ENCODE measurements around the gene GCHFR.

Gene GCHFR

GRCh38 chr15:40754883-40755811, 8.7 kb upstream of the GCHFR start, which contains the start of gene RMDN3:
Gene RMDN3, minus strand, starts transcription at chr15:40755254. Its CDS starts 471 bp downstream, at chr15:40754783.
- H3K9me2 ChIP-seq (ENCODE audit: low read depth, low read length) = no peaks in the 10 kb centered on the region
- H3K27me3 ChIP-seq (ENCODE audit: insufficient read depth, low read length) = no peaks in the 10 kb centered on the region
- H3F3A ChIP-seq (ENCODE audit: insufficient read depth, low read length) = no peaks in the 10 kb centered on the region; the same call in 1 of the 2 replicates
- peaks cover 22% of the 10 kb centered on the region for H3K79me2 ChIP-seq (ENCODE audit: insufficient read depth, low read length)
- H3K4me1 ChIP-seq (ENCODE audit: insufficient read depth, low read length, severe bottlenecking) = peaks cover 50% of the 10 kb centered on the region
- peak within 1 kb of the TSS; percentile 22; the same call in 1 of the 2 replicates for H2AFZ ChIP-seq (ENCODE audit: low read length)
- peak within 1 kb of the TSS; percentile 99 for H3K4me3 ChIP-seq (ENCODE audit: low read depth, low read length, poor library complexity, severe bottlenecking)
- peak within 1 kb of the TSS; percentile 93 for H3K9ac ChIP-seq (ENCODE audit: low read length)
- H3K4me2 ChIP-seq (ENCODE audit: low read length) = peak within 1 kb of the TSS; percentile 98
- TF ChIP-seq EZH2 (IDR thresholded peaks at IDR 0.05; ENCODE audit: borderline replicate concordance, low read length) (no peak), CTCF (IDR thresholded peaks at IDR 0.05; ENCODE audit: low read length) (no peak)
- no peaks in the 10 kb centered on the region for H3K9me3 ChIP-seq (ENCODE audit: low read length)
- H4K20me1 ChIP-seq (ENCODE audit: insufficient read depth, low read length) = no peaks in the 10 kb centered on the region
- peaks cover 28% of the 10 kb centered on the region for H3K36me3 ChIP-seq (ENCODE audit: insufficient read depth, low read length)
- peak within 1 kb of the TSS; percentile 85 for H3K27ac ChIP-seq (ENCODE audit: low read depth, low read length, poor library complexity, severe bottlenecking)

DNA sequence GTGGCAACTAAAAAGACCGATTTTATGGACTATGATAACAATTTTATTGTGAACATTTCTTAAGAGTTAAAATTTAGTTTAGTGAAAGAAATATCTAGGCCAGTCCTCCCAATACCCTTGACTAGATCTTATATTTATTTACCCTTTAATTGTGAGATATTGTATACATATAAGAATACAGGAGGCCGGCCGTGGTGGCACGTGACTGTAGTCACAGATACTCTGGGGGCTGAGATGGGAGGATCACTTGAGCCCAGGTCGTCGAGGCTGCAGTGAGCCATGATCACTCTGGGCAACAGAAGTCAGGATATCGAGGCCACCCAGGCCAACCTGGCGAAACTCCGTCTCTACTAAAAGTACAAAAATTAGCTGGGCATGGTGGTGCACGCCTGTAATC, 8.1 kb upstream of the GCHFR start:
- Histone ChIP-seq H3K4me2 (ENCODE audit: low read length) (peak overlapping the region; percentile 98), H3K4me1 (ENCODE audit: insufficient read depth, low read length, severe bottlenecking) (peaks cover 56% of the 10 kb centered on the region), H3K9me3 (ENCODE audit: low read length) (no peaks in the 10 kb centered on the region), H3K36me3 (ENCODE audit: insufficient read depth, low read length) (peaks cover 22% of the 10 kb centered on the region), H3F3A (ENCODE audit: insufficient read depth, low read length) (peaks cover 3% of the 10 kb centered on the region; the same call in 1 of the 2 replicates), H3K79me2 (ENCODE audit: insufficient read depth, low read length) (peaks cover 22% of the 10 kb centered on the region), H2AFZ (ENCODE audit: low read length) (peak overlapping the region; percentile 22; the same call in 1 of the 2 replicates), H3K9me2 (ENCODE audit: low read depth, low read length) (no peaks in the 10 kb centered on the region), H3K4me3 (ENCODE audit: low read depth, low read length, poor library complexity, severe bottlenecking) (peak overlapping the region; percentile 99), H4K20me1 (ENCODE audit: insufficient read depth, low read length) (no peaks in the 10 kb centered on the region), H3K9ac (ENCODE audit: low read length) (peak overlapping the region; percentile 93), H3K27me3 (ENCODE audit: insufficient read depth, low read length) (no peaks in the 10 kb centered on the region), H3K27ac (ENCODE audit: low read depth, low read length, poor library complexity, severe bottlenecking) (peak overlapping the region; percentile 85)
- TF ChIP-seq EZH2 (IDR thresholded peaks at IDR 0.05; ENCODE audit: borderline replicate concordance, low read length) (no peak), CTCF (IDR thresholded peaks at IDR 0.05; ENCODE audit: low read length) (no peak)

DNA sequence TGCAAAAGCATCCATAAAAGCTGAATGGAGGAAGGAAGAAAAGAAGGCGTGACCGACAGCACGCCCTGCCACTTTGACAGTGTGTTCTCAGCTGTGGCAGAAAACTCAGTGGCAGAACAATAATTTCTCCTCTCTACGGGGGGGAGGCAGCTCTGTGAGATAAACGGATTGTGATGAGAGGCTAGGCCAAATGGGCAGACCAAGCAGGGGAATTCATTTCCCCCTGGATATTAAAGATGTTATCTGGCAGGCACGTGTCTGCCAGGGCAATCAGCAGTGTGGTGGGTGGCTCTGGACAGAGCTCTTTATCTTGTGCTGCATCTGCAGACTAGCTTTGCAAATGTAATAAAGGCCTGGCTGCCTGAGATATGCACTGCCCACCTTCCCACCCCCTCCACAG, 6.9 kb upstream of the GCHFR start:
- Histone ChIP-seq H2AFZ (ENCODE audit: low read length) (no peak overlapping the region), H3K27ac (ENCODE audit: low read depth, low read length, poor library complexity, severe bottlenecking) (peak overlapping the region; percentile 65), H4K20me1 (ENCODE audit: insufficient read depth, low read length) (no peaks in the 10 kb centered on the region)

More for the DNA sequence above, 6.9 kb upstream of the GCHFR start:
- H3K36me3 ChIP-seq (ENCODE audit: insufficient read depth, low read length) = peaks cover 11% of the 10 kb centered on the region; the same call in 1 of the 2 replicates
- no peak overlapping the region; the same call in 1 of the 2 replicates for H3K4me2 ChIP-seq (ENCODE audit: low read length)
- H3K4me3 ChIP-seq (ENCODE audit: low read depth, low read length, poor library complexity, severe bottlenecking) = no peak overlapping the region
- H3K27me3 ChIP-seq (ENCODE audit: insufficient read depth, low read length) = no peaks in the 10 kb centered on the region
- H3K4me1 ChIP-seq (ENCODE audit: insufficient read depth, low read length, severe bottlenecking) = peaks cover 65% of the 10 kb centered on the region
- peaks cover 3% of the 10 kb centered on the region; the same call in 1 of the 2 replicates for H3F3A ChIP-seq (ENCODE audit: insufficient read depth, low read length)
- no peak overlapping the region for H3K9ac ChIP-seq (ENCODE audit: low read length)
- no peaks in the 10 kb centered on the region for H3K9me3 ChIP-seq (ENCODE audit: low read length)
- H3K9me2 ChIP-seq (ENCODE audit: low read depth, low read length) = no peaks in the 10 kb centered on the region
- no peak for TF ChIP-seq EZH2 (IDR thresholded peaks at IDR 0.05; ENCODE audit: borderline replicate concordance, low read length)
- TF ChIP-seq CTCF (IDR thresholded peaks at IDR 0.05; ENCODE audit: low read length) = no peak
- H3K79me2 ChIP-seq (ENCODE audit: insufficient read depth, low read length) = peaks cover 22% of the 10 kb centered on the region

Data from OCI-LY1 (cell line).